Measurements from ENCODE around the gene DEFB108B.
"Not testable (repeated sequence)": the region's sequence is repeated elsewhere in the genome, so short reads cannot be mapped to it uniquely, and the experiment has no call there.

GRCh38 chr11:71860835-71861234 lies 27.8 kb downstream of the DEFB108B start:
- not testable (repeated sequence) for TF ChIP-seq CTCF, POLR2A (IDR thresholded peaks at IDR 0.05)
